H1 (cell line): ENCODE data around the gene CKAP2L. TPM values are rescaled to one million over a fixed set of nuclear protein-coding genes. Genes with fewer than 3 reads are reported as not detected.

ENCODE experiments used
- CTCF ChIA-PET: fragments of 300-600 bp; sonication (Branson Sonifier 250); formaldehyde crosslinking; loops from one replicate; lab custom pipeline; 2021; ENCODE audit not compliant: partially characterized antibody; lab: Charles Lee
- POLR2A ChIA-PET: fragments of 300-600 bp; sonication (Branson Sonifier 250); formaldehyde crosslinking; loops from one replicate; lab custom pipeline; 2021; ENCODE audit warnings: inconsistent platforms; ENCODE audit not compliant: partially characterized antibody; lab: Charles Lee
- DNase-seq, 2 experiments: peaks; one replicate each; pipeline versions ENCODE4 v3.0.0 to v3.0.0-alpha.2; 2010 to 2022; ENCODE audit warnings: low spot score in 2 of 2, low read depth in 1 of 2, mixed read lengths in 1 of 2
- FAIRE-seq: peaks from 2 replicates; lab custom pipeline; 2011; peaks lifted over from hg19 to GRCh38; lab: Jason Lieb, UNC
- H2AFZ ChIP-seq: 2 replicates; pipeline ENCODE4 v1.8.1; 2012; ENCODE audit warnings: low read length, inconsistent platforms
- H2AK5ac ChIP-seq: 2 replicates; pipeline ENCODE4 v1.6.1; 2013; ENCODE audit warnings: low read depth, low read length
- H2BK120ac ChIP-seq: replicated peaks from 2 replicates; pipeline ENCODE3; 2013; ENCODE audit warnings: low read depth, low read length, inconsistent platforms
- H2BK12ac ChIP-seq: 2 replicates; pipeline ENCODE4 v1.6.1; 2013; ENCODE audit warnings: low read depth, low read length
- H2BK15ac ChIP-seq: 2 replicates; pipeline ENCODE4 v1.6.1; 2013; ENCODE audit warnings: low read length
- H2BK20ac ChIP-seq: 2 replicates; pipeline ENCODE4 v1.6.1; 2013; ENCODE audit warnings: low read length
- H2BK5ac ChIP-seq: 2 replicates; pipeline ENCODE4 v1.6.1; 2013; ENCODE audit warnings: low read depth, low read length
- H3K14ac ChIP-seq: 2 replicates; pipeline ENCODE4 v1.6.1; 2013; ENCODE audit warnings: inconsistent platforms; ENCODE audit not compliant: insufficient read length
- H3K18ac ChIP-seq: 2 replicates; pipeline ENCODE4 v1.6.1; 2013; ENCODE audit warnings: low read length; ENCODE audit errors: extremely low read depth
- H3K23ac ChIP-seq: 2 replicates; pipeline ENCODE4 v1.6.1; 2013; ENCODE audit warnings: inconsistent platforms; ENCODE audit not compliant: insufficient read length
- H3K23me2 ChIP-seq: 2 replicates; pipeline ENCODE4 v1.6.1; 2013; ENCODE audit warnings: low read depth, low read length
- H3K27ac ChIP-seq: 2 replicates; pipeline ENCODE4 v1.6.1; 2011; ENCODE audit warnings: low read depth, low read length, inconsistent platforms
- H3K27me3 ChIP-seq, 4 experiments: replicated peaks in 1 of 4; 1 replicate in 1 of 4; 2 replicates in 3 of 4; pipeline versions ENCODE4 v1.6.1 to v1.8.1; 2011 to 2013; ENCODE audit warnings: low read length in 3 of 4, mild to moderate bottlenecking in 3 of 4, inconsistent platforms in 2 of 4, mixed read lengths in 2 of 4, moderate library complexity in 1 of 4; ENCODE audit not compliant: control insufficient read depth in 3 of 4, insufficient read depth in 3 of 4; ENCODE audit errors: extremely low read depth in 1 of 4
- H3K36me3 ChIP-seq, 4 experiments: 2 replicates each; pipeline versions ENCODE4 v1.6.1 to v1.8.1; 2011 to 2013; ENCODE audit warnings: mild to moderate bottlenecking in 4 of 4, low read length in 3 of 4, moderate library complexity in 2 of 4, control low read depth in 1 of 4, inconsistent platforms in 1 of 4; ENCODE audit not compliant: insufficient read depth in 4 of 4, control insufficient read depth in 2 of 4
- H3K4ac ChIP-seq: replicated peaks from 2 replicates; pipeline ENCODE3; 2013; ENCODE audit warnings: low read length, low read depth, mixed read lengths, inconsistent platforms; ENCODE audit not compliant: insufficient read length
- H3K4me1 ChIP-seq, 4 experiments: replicated peaks in 1 of 4; 1 replicate in 1 of 4; 2 replicates in 3 of 4; pipeline versions ENCODE4 v1.6.1 to v1.8.1; 2011 to 2013; ENCODE audit warnings: low read length in 3 of 4, inconsistent platforms in 2 of 4, mixed read lengths in 1 of 4; ENCODE audit not compliant: insufficient read depth in 4 of 4, control insufficient read depth in 3 of 4
- H3K4me2 ChIP-seq, 2 experiments: 2 replicates each; pipeline versions ENCODE4 v1.6.1 to v1.8.1; 2011 to 2013; ENCODE audit warnings: low read depth in 2 of 2, low read length in 2 of 2, control low read depth in 1 of 2, inconsistent platforms in 1 of 2, mild to moderate bottlenecking in 1 of 2; ENCODE audit not compliant: insufficient read depth in 1 of 2
- H3K4me3 ChIP-seq, 4 experiments: fragments of 200-600, 300-600 bp in 1 of 4; sonication (generic), shearing (Covaris generic), sonication (Bioruptor Twin) in 1 of 4; 2 replicates each; pipeline versions ENCODE4 v1.5.1 to v1.8.1; 2011 to 2016; ENCODE audit warnings: low read length in 4 of 4, low read depth in 3 of 4, control low read depth in 2 of 4, inconsistent platforms in 2 of 4, mild to moderate bottlenecking in 2 of 4, mixed read lengths in 1 of 4, moderate library complexity in 1 of 4; ENCODE audit not compliant: insufficient read depth in 2 of 4; ENCODE audit errors: extremely low read depth in 1 of 4
- H3K56ac ChIP-seq: replicated peaks from 2 replicates; pipeline ENCODE3; 2013; ENCODE audit warnings: low read depth, mild to moderate bottlenecking, mixed read lengths, low read length, inconsistent platforms; ENCODE audit not compliant: insufficient read length
- H3K79me1 ChIP-seq: 2 replicates; pipeline ENCODE4 v1.6.1; 2013; ENCODE audit warnings: low read depth, low read length, control low read depth
- H3K79me2 ChIP-seq, 2 experiments: 2 replicates each; pipeline versions ENCODE4 v1.6.1 to v1.8.1; 2012 to 2013; ENCODE audit warnings: low read length in 2 of 2, mild to moderate bottlenecking in 2 of 2, inconsistent platforms in 1 of 2; ENCODE audit not compliant: insufficient read depth in 2 of 2, control insufficient read depth in 1 of 2
- H3K9ac ChIP-seq, 4 experiments: replicated peaks in 1 of 4; 1 replicate in 1 of 4; 2 replicates in 3 of 4; pipeline versions ENCODE4 v1.6.1 to v1.8.1; 2011 to 2013; ENCODE audit warnings: low read depth in 3 of 4, low read length in 3 of 4, control low read depth in 2 of 4, mild to moderate bottlenecking in 2 of 4, moderate library complexity in 2 of 4, inconsistent platforms in 1 of 4; ENCODE audit errors: extremely low read depth in 1 of 4
- H3K9me3 ChIP-seq, 2 experiments: 2 replicates each; pipeline versions ENCODE4 v1.6.1 to v1.8.1; 2012 to 2013; ENCODE audit warnings: mild to moderate bottlenecking in 2 of 2, moderate library complexity in 2 of 2, control low read depth in 1 of 2, inconsistent platforms in 1 of 2, low read depth in 1 of 2, low read length in 1 of 2, mixed read lengths in 1 of 2; ENCODE audit not compliant: insufficient read depth in 2 of 2
- H4K20me1 ChIP-seq, 2 experiments: replicated peaks in 1 of 2; 2 replicates each; pipeline versions ENCODE3 to v1.8.1; 2011 to 2013; ENCODE audit warnings: inconsistent platforms in 2 of 2, low read length in 2 of 2, mild to moderate bottlenecking in 1 of 2; ENCODE audit not compliant: insufficient read depth in 2 of 2, control insufficient read depth in 1 of 2
- H4K5ac ChIP-seq: 2 replicates; pipeline ENCODE4 v1.6.1; 2013; ENCODE audit warnings: low read length, low read depth, mixed read lengths, inconsistent platforms; ENCODE audit not compliant: insufficient read length
- H4K8ac ChIP-seq: 2 replicates; pipeline ENCODE4 v1.8.0; 2013; ENCODE audit warnings: mild to moderate bottlenecking, moderate library complexity, low read length, inconsistent platforms; ENCODE audit not compliant: insufficient read depth; ENCODE audit errors: extremely low read depth
- H4K91ac ChIP-seq: replicated peaks from 2 replicates; pipeline ENCODE3; 2013; ENCODE audit warnings: low read length, mixed read lengths, inconsistent platforms; ENCODE audit not compliant: insufficient read length
- BCL11A ChIP-seq, 2 experiments: IDR thresholded peaks; one replicate each; pipeline ENCODE4 v1.6.1; 2011; ENCODE audit warnings: low read depth in 2 of 2, low read length in 2 of 2, mild to moderate bottlenecking in 2 of 2
- CBX5 ChIP-seq: fragments of 300-800, 300-1000 bp; sonication (generic); IDR thresholded peaks from 2 replicates; pipeline ENCODE4 v1.7.1; 2016; ENCODE audit warnings: antibody characterized with exemption, low read length, low read depth
- CHD1 ChIP-seq: IDR thresholded peaks from 2 replicates; pipeline ENCODE4 v1.6.1; 2012; ENCODE audit warnings: low read depth, low read length, improper control_type of control experiment
- CHD2 ChIP-seq: IDR thresholded peaks from 2 replicates; pipeline ENCODE4 v1.6.1; 2012; ENCODE audit warnings: low read length, improper control_type of control experiment
- CTBP2 ChIP-seq: IDR thresholded peaks from 2 replicates; pipeline ENCODE4 v1.7.0; 2011; ENCODE audit warnings: borderline replicate concordance, mild to moderate bottlenecking, moderate library complexity, mixed read lengths, low read length; ENCODE audit not compliant: insufficient read depth, insufficient read length
- EGR1 ChIP-seq: IDR thresholded peaks from 2 replicates; pipeline ENCODE4 v1.6.1; 2011; ENCODE audit warnings: low read depth, low read length, borderline replicate concordance
- FOSL1 ChIP-seq: IDR thresholded peaks from 2 replicates; pipeline ENCODE4 v1.6.1; 2011; ENCODE audit warnings: mild to moderate bottlenecking, low read depth, low read length, moderate library complexity; ENCODE audit not compliant: insufficient read depth
- GABPA ChIP-seq: IDR thresholded peaks from 2 replicates; pipeline ENCODE4 v1.6.1; 2011; ENCODE audit warnings: mild to moderate bottlenecking, low read length, moderate library complexity, borderline replicate concordance; ENCODE audit not compliant: insufficient read depth
- JUN ChIP-seq: IDR thresholded peaks from 2 replicates; pipeline ENCODE4 v1.6.1; 2011; ENCODE audit warnings: low read depth, mild to moderate bottlenecking, improper control_type of control experiment, low read length
- NRF1 ChIP-seq: IDR thresholded peaks from 2 replicates; pipeline ENCODE4 v1.6.1; 2011; ENCODE audit warnings: mild to moderate bottlenecking, low read depth, low read length, improper control_type of control experiment
- POU5F1 ChIP-seq: IDR thresholded peaks from 2 replicates; pipeline ENCODE4 v1.6.1; 2011; ENCODE audit warnings: low read depth, mild to moderate bottlenecking, low read length, moderate library complexity
- RNF2 ChIP-seq: fragments of 200-900, 300-1000 bp; sonication (generic); IDR thresholded peaks from 2 replicates; pipeline ENCODE4 v1.7.1; 2016; ENCODE audit warnings: borderline replicate concordance, low read depth, mild to moderate bottlenecking, antibody characterized with exemption, low read length; ENCODE audit not compliant: poor library complexity, severe bottlenecking; ENCODE audit errors: missing control alignments
- SP4 ChIP-seq: IDR thresholded peaks from 2 replicates; pipeline ENCODE4 v1.6.1; 2012; ENCODE audit warnings: low read length, inconsistent platforms
- TEAD4 ChIP-seq: IDR thresholded peaks from 2 replicates; pipeline ENCODE4 v1.6.1; 2012; ENCODE audit warnings: low read depth, low read length, inconsistent platforms, mixed read lengths
- ZNF274 ChIP-seq: IDR thresholded peaks from 2 replicates; pipeline ENCODE4 v1.7.0; 2012; ENCODE audit warnings: low read length, borderline replicate concordance; ENCODE audit errors: extremely low read depth
- WGBS, 2 experiments: shearing (Covaris generic) in 1 of 2; methylation state at CpG; one replicate each; pipeline versions ENCODE4 v1.1.6 to v1.1.7; 2013 to 2015; ENCODE audit warnings: low lambda C conversion rate in 2 of 2, mixed read lengths in 2 of 2, inconsistent platforms in 1 of 2, low coverage in 1 of 2, missing lambda C conversion rate in 1 of 2; ENCODE audit not compliant: insufficient replicate concordance in 2 of 2, insufficient coverage in 1 of 2, insufficient read length in 1 of 2; ENCODE audit errors: extremely low coverage in 1 of 2, missing lambda C conversion rate in 1 of 2; 5-methylcytosine and 5-hydroxymethylcytosine counted together
- polyA plus RNA-seq, 7 experiments: library from polyadenylated mRNA; depleted of rRNA in 3 of 7; stranded (reverse) in 5 of 7; unstranded in 2 of 7; fragments of >200 nt in 5 of 7; fragments of 200-250 nt in 2 of 7; gene quantifications; 1 replicate in 5 of 7; 2 replicates in 1 of 7; 4 replicates in 1 of 7; pipeline versions ENCODE4 v1.2.1 to v1.2.3, GENCODE V29; 2011 to 2013; ENCODE audit warnings: missing spikeins in 2 of 7, mixed read lengths in 2 of 7
- total RNA-seq: library from RNA; stranded (reverse); fragmentation: NEBNext Ultra II Directional; extraction: Animal tissue kit (Norgen Biotek cat#: 25700); gene quantifications from 2 replicates; pipeline ENCODE4 v1.2.1, GENCODE V29; 2021

The CKAP2L gene
- total and polyA plus RNA-seq, 2 of the 8 experiments (the other 6 are each of a cell fraction or from before 2014, with no cell fraction given), result 2.5 to 20.7 TPM

GRCh38 chr2:112772322-112772721, 7.9 kb upstream of the CKAP2L start:
- Histone ChIP-seq H3K79me1 (no peaks in the 10 kb centered on the region), H2BK5ac (no peak overlapping the region), H4K20me1 (no peaks in the 10 kb centered on the region), H3K14ac (no peak overlapping the region), H3K4me3 (no peak overlapping the region), H3K23me2 (no peaks in the 10 kb centered on the region; the same call in 1 of the 2 replicates), H3K4ac (no peak overlapping the region), H3K18ac (no peak overlapping the region), H3K9ac (no peak overlapping the region), H3K4me2 (no peak overlapping the region), H3K23ac (no peak overlapping the region), H3K27ac (no peak overlapping the region), H4K8ac (no peak overlapping the region), H2BK12ac (no peak overlapping the region), H3K79me2 (no peaks in the 10 kb centered on the region), H2BK120ac (no peak overlapping the region), H2BK15ac (no peak overlapping the region), H2AFZ (no peak overlapping the region), H2AK5ac (no peak overlapping the region), H3K36me3 (no peaks in the 10 kb centered on the region), H3K56ac (no peak overlapping the region), H2BK20ac (no peak overlapping the region), H3K27me3 (no peaks in the 10 kb centered on the region), H4K91ac (no peak overlapping the region), H4K5ac (no peak overlapping the region), H3K9me3 (no peaks in the 10 kb centered on the region), H3K4me1 (no peaks in the 10 kb centered on the region)
- FAIRE-seq (no peak), DNase-seq (no peak)
- 89% methylated on average over 4 of the region's 4 CpGs; no CpG with 5 or more reads in 1 of the 2 experiments for WGBS, 2 experiments
- CTCF ChIA-PET, result interaction anchor here (0.6 to 3.9 kb wide), 2 partner anchors 18 to 113 kb away, joined by 4 to 11 read pairs; no protein-coding TSS in a partner anchor
- POLR2A ChIA-PET, result no interaction called here
- TF ChIP-seq BCL11A (IDR thresholded peaks at IDR 0.05; ENCODE audit: low read depth in 2 of 2, low read length in 2 of 2), result no peak
- no peak for TF ChIP-seq JUN
- no peak for TF ChIP-seq GABPA
- no peak for TF ChIP-seq CTBP2
- no peak for TF ChIP-seq CHD2
- TF ChIP-seq RNF2, result no peak
- TF ChIP-seq ZNF274, result no peak
- TF ChIP-seq TEAD4, result no peak
- no peak for TF ChIP-seq CBX5
- TF ChIP-seq FOSL1, result no peak
- TF ChIP-seq CHD1, result no peak
- no peak for TF ChIP-seq EGR1
- no peak for TF ChIP-seq SP4
- no peak for TF ChIP-seq NRF1
- TF ChIP-seq POU5F1, result no peak
